ENCODE measurements around the gene FUBP1.
"Not testable (repeated sequence)": the region's sequence is repeated elsewhere in the genome, so short reads cannot be mapped to it uniquely, and the experiment has no call there.

The FUBP1 gene

GRCh38 chr1:77987919-77988318, 9.0 kb upstream of the FUBP1 start:
- TF ChIP-seq YY1 (IDR thresholded peaks at IDR 0.05; ENCODE audit: insufficient read depth, insufficient read length), result no peak
- TF ChIP-seq ZNF274 (IDR thresholded peaks at IDR 0.05; ENCODE audit: low read depth, low read length), result no peak
- no peak for TF ChIP-seq SUZ12 (IDR thresholded peaks at IDR 0.05; ENCODE audit: extremely low read depth, insufficient read depth, insufficient read length)
- Histone ChIP-seq H3K9me3 (ENCODE audit: insufficient read depth, low read length) (no peaks in the 10 kb centered on the region), H3K9ac (ENCODE audit: insufficient read length, low read depth) (no peak overlapping the region), H3K4me1 (ENCODE audit: insufficient read depth, insufficient read length) (no peaks in the 10 kb centered on the region), H3K4me3 (ENCODE audit: insufficient read length, low read depth) (no peak overlapping the region), H3K36me3 (ENCODE audit: insufficient read depth, insufficient read length, low read length) (peaks cover 62% of the 10 kb centered on the region), H3K27me3 (ENCODE audit: insufficient read depth, insufficient read length) (no peaks in the 10 kb centered on the region)
- no peak for DNase-seq (ENCODE audit: low read depth, low spot score)

- TF ChIP-seq ZNF274 (IDR thresholded peaks at IDR 0.05; ENCODE audit: low read depth, low read length) (no peak), YY1 (IDR thresholded peaks at IDR 0.05; ENCODE audit: insufficient read depth, insufficient read length) (no peak), SUZ12 (IDR thresholded peaks at IDR 0.05; ENCODE audit: extremely low read depth, insufficient read depth, insufficient read length) (no peak)
- peaks cover 69% of the 10 kb centered on the region for H3K36me3 ChIP-seq (ENCODE audit: insufficient read depth, insufficient read length, low read length)
- DNase-seq (ENCODE audit: low read depth, low spot score), result no peak
- no peaks in the 10 kb centered on the region for H3K4me1 ChIP-seq (ENCODE audit: insufficient read depth, insufficient read length)
- H3K9ac ChIP-seq (ENCODE audit: insufficient read length, low read depth), result no peak overlapping the region
- H3K27me3 ChIP-seq (ENCODE audit: insufficient read depth, insufficient read length), result no peaks in the 10 kb centered on the region
- H3K9me3 ChIP-seq (ENCODE audit: insufficient read depth, low read length), result no peaks in the 10 kb centered on the region
- H3K4me3 ChIP-seq (ENCODE audit: insufficient read length, low read depth), result no peak overlapping the region
Observed at GRCh38 chr1:77986810-77987209, 7.9 kb upstream of the FUBP1 start.

GRCh38 chr1:77984629-77985028, 5.8 kb upstream of the FUBP1 start:
- DNase-seq (ENCODE audit: low read depth, low spot score), result no peak
- TF ChIP-seq YY1 (IDR thresholded peaks at IDR 0.05; ENCODE audit: insufficient read depth, insufficient read length) (no peak), ZNF274 (IDR thresholded peaks at IDR 0.05; ENCODE audit: low read depth, low read length) (no peak), SUZ12 (IDR thresholded peaks at IDR 0.05; ENCODE audit: extremely low read depth, insufficient read depth, insufficient read length) (no peak)
- H3K27me3 ChIP-seq (ENCODE audit: insufficient read depth, insufficient read length), result no peaks in the 10 kb centered on the region
- no peak overlapping the region for H3K4me3 ChIP-seq (ENCODE audit: insufficient read length, low read depth)
- no peaks in the 10 kb centered on the region for H3K4me1 ChIP-seq (ENCODE audit: insufficient read depth, insufficient read length)
- no peak overlapping the region for H3K9ac ChIP-seq (ENCODE audit: insufficient read length, low read depth)
- H3K36me3 ChIP-seq (ENCODE audit: insufficient read depth, insufficient read length, low read length), result peaks cover 64% of the 10 kb centered on the region
- H3K9me3 ChIP-seq (ENCODE audit: insufficient read depth, low read length), result no peaks in the 10 kb centered on the region

- H3K9ac ChIP-seq (ENCODE audit: insufficient read length, low read depth), result no peak overlapping the region
- H3K4me3 ChIP-seq (ENCODE audit: insufficient read length, low read depth), result no peak overlapping the region
- TF ChIP-seq YY1 (IDR thresholded peaks at IDR 0.05; ENCODE audit: insufficient read depth, insufficient read length), result no peak
- TF ChIP-seq ZNF274 (IDR thresholded peaks at IDR 0.05; ENCODE audit: low read depth, low read length), result no peak
- TF ChIP-seq SUZ12 (IDR thresholded peaks at IDR 0.05; ENCODE audit: extremely low read depth, insufficient read depth, insufficient read length), result no peak
- DNase-seq (ENCODE audit: low read depth, low spot score), result no peak
- H3K4me1 ChIP-seq (ENCODE audit: insufficient read depth, insufficient read length), result no peaks in the 10 kb centered on the region
- no peaks in the 10 kb centered on the region for H3K27me3 ChIP-seq (ENCODE audit: insufficient read depth, insufficient read length)
- H3K36me3 ChIP-seq (ENCODE audit: insufficient read depth, insufficient read length, low read length), result peaks cover 62% of the 10 kb centered on the region
- H3K9me3 ChIP-seq (ENCODE audit: insufficient read depth, low read length), result no peaks in the 10 kb centered on the region
Observed at GRCh38 chr1:77983997-77984355, 5.1 kb upstream of the FUBP1 start.

GRCh38 chr1:77983352-77983996, 4.6 kb upstream of the FUBP1 start:
- H3K4me1 ChIP-seq (ENCODE audit: insufficient read depth, insufficient read length); DNase-seq (ENCODE audit: low read depth, low spot score); H3K4me3 ChIP-seq (ENCODE audit: insufficient read length, low read depth); H3K27me3 ChIP-seq (ENCODE audit: insufficient read depth, insufficient read length); H3K9ac ChIP-seq (ENCODE audit: insufficient read length, low read depth); H3K9me3 ChIP-seq (ENCODE audit: insufficient read depth, low read length): not testable (repeated sequence)
- H3K36me3 ChIP-seq (ENCODE audit: insufficient read depth, insufficient read length, low read length), result peaks cover 62% of the 10 kb centered on the region

- Histone ChIP-seq H3K4me3 (ENCODE audit: insufficient read length, low read depth) (peak overlapping the region; percentile 100), H3K9ac (ENCODE audit: insufficient read length, low read depth) (peak overlapping the region; percentile 100), H3K4me1 (ENCODE audit: insufficient read depth, insufficient read length) (no peaks in the 10 kb centered on the region), H3K36me3 (ENCODE audit: insufficient read depth, insufficient read length, low read length) (peaks cover 70% of the 10 kb centered on the region), H3K9me3 (ENCODE audit: insufficient read depth, low read length) (no peaks in the 10 kb centered on the region), H3K27me3 (ENCODE audit: insufficient read depth, insufficient read length) (no peaks in the 10 kb centered on the region)
- DNase-seq (ENCODE audit: low read depth, low spot score), result peak; percentile 76
- TF ChIP-seq ZNF274 (IDR thresholded peaks at IDR 0.05; ENCODE audit: low read depth, low read length), result no peak
- peak; percentile 43 for TF ChIP-seq YY1 (IDR thresholded peaks at IDR 0.05; ENCODE audit: insufficient read depth, insufficient read length)
- no peak for TF ChIP-seq SUZ12 (IDR thresholded peaks at IDR 0.05; ENCODE audit: extremely low read depth, insufficient read depth, insufficient read length)
Observed at GRCh38 chr1:77978293-77978968, 441 bp downstream of the FUBP1 start.

- H3K36me3 ChIP-seq (ENCODE audit: insufficient read depth, insufficient read length, low read length), result peaks cover 71% of the 10 kb centered on the region
- H3K4me3 ChIP-seq (ENCODE audit: insufficient read length, low read depth), result peak overlapping the region; percentile 100
- H3K9me3 ChIP-seq (ENCODE audit: insufficient read depth, low read length), result no peaks in the 10 kb centered on the region
- peak overlapping the region; percentile 100 for H3K9ac ChIP-seq (ENCODE audit: insufficient read length, low read depth)
- no peaks in the 10 kb centered on the region for H3K4me1 ChIP-seq (ENCODE audit: insufficient read depth, insufficient read length)
- DNase-seq (ENCODE audit: low read depth, low spot score), result no peak
- TF ChIP-seq SUZ12 (IDR thresholded peaks at IDR 0.05; ENCODE audit: extremely low read depth, insufficient read depth, insufficient read length) (no peak), ZNF274 (IDR thresholded peaks at IDR 0.05; ENCODE audit: low read depth, low read length) (no peak), YY1 (IDR thresholded peaks at IDR 0.05; ENCODE audit: insufficient read depth, insufficient read length) (no peak)
- no peaks in the 10 kb centered on the region for H3K27me3 ChIP-seq (ENCODE audit: insufficient read depth, insufficient read length)
Observed at GRCh38 chr1:77977989-77978292, 931 bp downstream of the FUBP1 start.

All from NT2/D1 (cell line).